ENCODE measurements around the gene FHOD3.

- TF ChIP-seq CTCF (IDR thresholded peaks at IDR 0.05) (no peak), EZH2 (IDR thresholded peaks at IDR 0.05; ENCODE audit: borderline replicate concordance, insufficient read depth, low read depth, low read length, poor library complexity, severe bottlenecking) (no peak)
These were observed 17.2 kb downstream of the FHOD3 start for GRCh38 chr18:36314754-36315153.

Measured in B cell (primary cell).